Stimulated activated naive CD8-positive, alpha-beta T cell treated with anti-CD3 and anti-CD28 coated beads, Interleukin-15, Interleukin-2, amounts not matched to agents 100 ng/mL and 50 ng/mL, for 24 hours (primary cell): ENCODE data around the gene MLC1.

Experiments
- H3K27ac Mint-ChIP-seq: one replicate; pipeline ENCODE4 v1.8.0; 2021; ENCODE audit warnings: mild to moderate bottlenecking, mixed read lengths
- H3K27me3 Mint-ChIP-seq: one replicate; pipeline ENCODE4 v1.8.0; 2021; ENCODE audit warnings: mixed read lengths
- H3K36me3 Mint-ChIP-seq: one replicate; pipeline ENCODE4 v1.8.0; 2021; ENCODE audit warnings: low read depth, mixed read lengths
- H3K4me1 Mint-ChIP-seq: one replicate; pipeline ENCODE4 v1.8.0; 2021; ENCODE audit warnings: low read depth, mixed read lengths
- H3K4me3 Mint-ChIP-seq: one replicate; pipeline ENCODE4 v1.8.0; 2021; ENCODE audit warnings: mild to moderate bottlenecking, mixed read lengths
- H3K9me3 Mint-ChIP-seq: one replicate; pipeline ENCODE4 v1.8.0; 2021; ENCODE audit warnings: mixed read lengths

Gene MLC1

GRCh38 chr22:50014053-50014501, 71.1 kb downstream of the MLC1 start:
- Mint-ChIP-seq H3K9me3 (no peaks in the 10 kb centered on the region), H3K36me3 (peaks cover 4% of the 10 kb centered on the region), H3K4me1 (peaks cover 16% of the 10 kb centered on the region), H3K27me3 (no peaks in the 10 kb centered on the region), H3K27ac (no peak overlapping the region), H3K4me3 (no peak overlapping the region)

- Mint-ChIP-seq H3K4me3 (peak within 1 kb of the TSS; percentile 54), H3K4me1 (peaks cover 16% of the 10 kb centered on the region), H3K27ac (peak within 1 kb of the TSS; percentile 82)
Measured at GRCh38 chr22:50012211-50013181, 72.7 kb downstream of the MLC1 start, which contains the start of gene IL17REL. Gene IL17REL, minus strand, starts transcription at chr22:50012765. Its CDS starts 119 bp downstream, at chr22:50012646.

GRCh38 chr22:50011447-50012210, 73.6 kb downstream of the MLC1 start:
- H3K9me3 Mint-ChIP-seq = no peaks in the 10 kb centered on the region
- H3K36me3 Mint-ChIP-seq = no peaks in the 10 kb centered on the region
- H3K4me3 Mint-ChIP-seq = peak overlapping the region; percentile 54
- H3K4me1 Mint-ChIP-seq = peaks cover 16% of the 10 kb centered on the region
- H3K27ac Mint-ChIP-seq = peak overlapping the region; percentile 82
- H3K27me3 Mint-ChIP-seq = no peaks in the 10 kb centered on the region

More at GRCh38 chr22:50012211-50013181, 72.7 kb downstream of the MLC1 start, which contains the start of gene IL17REL:
- Mint-ChIP-seq H3K9me3 (no peaks in the 10 kb centered on the region), H3K36me3 (peaks cover 4% of the 10 kb centered on the region), H3K27me3 (no peaks in the 10 kb centered on the region)

- Mint-ChIP-seq H3K27ac (peak overlapping the region; percentile 82), H3K27me3 (no peaks in the 10 kb centered on the region), H3K4me3 (peak overlapping the region; percentile 54), H3K36me3 (no peaks in the 10 kb centered on the region), H3K9me3 (no peaks in the 10 kb centered on the region), H3K4me1 (peaks cover 16% of the 10 kb centered on the region)
Measured at GRCh38 chr22:50010676-50011446, 74.4 kb downstream of the MLC1 start.

- H3K27me3 Mint-ChIP-seq = no peaks in the 10 kb centered on the region
- no peaks in the 10 kb centered on the region for H3K9me3 Mint-ChIP-seq
- no peak overlapping the region for H3K4me3 Mint-ChIP-seq
- no peaks in the 10 kb centered on the region for H3K36me3 Mint-ChIP-seq
- H3K27ac Mint-ChIP-seq = no peak overlapping the region
- peaks cover 20% of the 10 kb centered on the region for H3K4me1 Mint-ChIP-seq
Measured at GRCh38 chr22:50009765-50010675, 75.2 kb downstream of the MLC1 start.
